Measurements from ENCODE around the gene GMDS.

GMDS gene

GRCh38 chr6:1777921-1778685, 467.3 kb downstream of the GMDS start:
- CTCF ChIA-PET = no interaction called here
- no peaks in the 10 kb centered on the region for H3K36me3 ChIP-seq (ENCODE audit: control insufficient read depth in 4 of 4, insufficient read depth in 4 of 4, low read length in 3 of 4)
- no peaks in the 10 kb centered on the region for H3K9me3 ChIP-seq (ENCODE audit: control extremely low read depth in 1 of 5, control insufficient read depth in 4 of 5, insufficient read depth in 2 of 5, low read depth in 1 of 5, low read length in 4 of 5)
- peaks cover 4 to 18% (median 10%) of the 10 kb centered on the region in 4 experiments for H3K4me1 ChIP-seq (ENCODE audit: control extremely low read depth in 1 of 4, control insufficient read depth in 4 of 4, insufficient read depth in 4 of 4, low read length in 3 of 4)
- no peak overlapping the region for H3K4me3 ChIP-seq (ENCODE audit: control insufficient read depth in 1 of 7, extremely low read depth in 1 of 7, insufficient read depth in 4 of 7, low read depth in 2 of 7, low read length in 6 of 7)
- DNase-seq = no peak
- WGBS (ENCODE audit: insufficient coverage) = 100% methylated on average over 8 of the region's 9 CpGs
- no peaks in the 10 kb centered on the region for H3K27me3 ChIP-seq (replicated peaks in 2 of 5; ENCODE audit: control insufficient read depth in 4 of 5, insufficient read depth in 5 of 5, low read length in 4 of 5)
- POLR2A ChIA-PET = no interaction called here
- no peak overlapping the region for H3K27ac ChIP-seq (ENCODE audit: insufficient read depth in 1 of 2, low read depth in 1 of 2, low read length in 2 of 2, poor library complexity in 1 of 2, severe bottlenecking in 2 of 2)

- Histone ChIP-seq H3K27me3 (replicated peaks in 2 of 5; ENCODE audit: control insufficient read depth in 4 of 5, insufficient read depth in 5 of 5, low read length in 4 of 5) (no peaks in the 10 kb centered on the region), H3K4me1 (ENCODE audit: control extremely low read depth in 1 of 4, control insufficient read depth in 4 of 4, insufficient read depth in 4 of 4, low read length in 3 of 4) (peaks cover 4 to 16% (median 9%) of the 10 kb centered on the region in 4 experiments), H3K36me3 (ENCODE audit: control insufficient read depth in 4 of 4, insufficient read depth in 4 of 4, low read length in 3 of 4) (no peaks in the 10 kb centered on the region), H3K27ac (ENCODE audit: insufficient read depth in 1 of 2, low read depth in 1 of 2, low read length in 2 of 2, poor library complexity in 1 of 2, severe bottlenecking in 2 of 2) (no peak overlapping the region), H3K9me3 (ENCODE audit: control extremely low read depth in 1 of 5, control insufficient read depth in 4 of 5, insufficient read depth in 2 of 5, low read depth in 1 of 5, low read length in 4 of 5) (no peaks in the 10 kb centered on the region), H3K4me3 (ENCODE audit: control insufficient read depth in 1 of 7, extremely low read depth in 1 of 7, insufficient read depth in 4 of 7, low read depth in 2 of 7, low read length in 6 of 7) (no peak overlapping the region)
- ChIA-PET POLR2A (no interaction called here), CTCF (no interaction called here)
- 100% methylated on average over 1 of the region's 2 CpGs for WGBS (ENCODE audit: insufficient coverage)
- DNase-seq = no peak
These were observed 470.0 kb downstream of the GMDS start for GRCh38 chr6:1775441-1775840.

GRCh38 chr6:1774226-1774915, 471.0 kb downstream of the GMDS start:
- Histone ChIP-seq H3K27ac (ENCODE audit: insufficient read depth in 1 of 2, low read depth in 1 of 2, low read length in 2 of 2, poor library complexity in 1 of 2, severe bottlenecking in 2 of 2) (no peak overlapping the region), H3K4me3 (ENCODE audit: control insufficient read depth in 1 of 7, extremely low read depth in 1 of 7, insufficient read depth in 4 of 7, low read depth in 2 of 7, low read length in 6 of 7) (no peak overlapping the region), H3K27me3 (replicated peaks in 2 of 5; ENCODE audit: control insufficient read depth in 4 of 5, insufficient read depth in 5 of 5, low read length in 4 of 5) (no peaks in the 10 kb centered on the region), H3K9me3 (ENCODE audit: control extremely low read depth in 1 of 5, control insufficient read depth in 4 of 5, insufficient read depth in 2 of 5, low read depth in 1 of 5, low read length in 4 of 5) (no peaks in the 10 kb centered on the region), H3K36me3 (ENCODE audit: control insufficient read depth in 4 of 4, insufficient read depth in 4 of 4, low read length in 3 of 4) (no peaks in the 10 kb centered on the region), H3K4me1 (ENCODE audit: control extremely low read depth in 1 of 4, control insufficient read depth in 4 of 4, insufficient read depth in 4 of 4, low read length in 3 of 4) (peaks cover 0 to 12% (median 7%) of the 10 kb centered on the region in 4 experiments)
- ChIA-PET POLR2A (no interaction called here), CTCF (interaction anchor here (1.2 kb wide), 1 partner anchor 13 kb away, joined by 3 read pairs; no protein-coding TSS in a partner anchor)
- DNase-seq = no peak
- 86% methylated on average over 1 of the region's 5 CpGs for WGBS (ENCODE audit: insufficient coverage)

- Histone ChIP-seq H3K36me3 (ENCODE audit: control insufficient read depth in 4 of 4, insufficient read depth in 4 of 4, low read length in 3 of 4) (no peaks in the 10 kb centered on the region), H3K27me3 (replicated peaks in 2 of 5; ENCODE audit: control insufficient read depth in 4 of 5, insufficient read depth in 5 of 5, low read length in 4 of 5) (no peaks in the 10 kb centered on the region), H3K4me1 (ENCODE audit: control extremely low read depth in 1 of 4, control insufficient read depth in 4 of 4, insufficient read depth in 4 of 4, low read length in 3 of 4) (peaks cover 0 to 12% (median 7%) of the 10 kb centered on the region in 4 experiments), H3K9me3 (ENCODE audit: control extremely low read depth in 1 of 5, control insufficient read depth in 4 of 5, insufficient read depth in 2 of 5, low read depth in 1 of 5, low read length in 4 of 5) (no peaks in the 10 kb centered on the region), H3K27ac (ENCODE audit: insufficient read depth in 1 of 2, low read depth in 1 of 2, low read length in 2 of 2, poor library complexity in 1 of 2, severe bottlenecking in 2 of 2) (no peak overlapping the region), H3K4me3 (ENCODE audit: control insufficient read depth in 1 of 7, extremely low read depth in 1 of 7, insufficient read depth in 4 of 7, low read depth in 2 of 7, low read length in 6 of 7) (no peak overlapping the region)
- no CpG with 5 or more reads among the region's 2 CpGs for WGBS (ENCODE audit: insufficient coverage)
- peak in 2 of 3 donors; percentile 25 to 54 for DNase-seq
- ChIA-PET POLR2A (interaction anchor here (0.7 kb wide), 1 partner anchor 23 kb away, joined by 3 read pairs; no protein-coding TSS in a partner anchor), CTCF (no interaction called here)
These were observed 471.7 kb downstream of the GMDS start for GRCh38 chr6:1773700-1774099.

- H3K27me3 ChIP-seq (replicated peaks in 2 of 5; ENCODE audit: control insufficient read depth in 4 of 5, insufficient read depth in 5 of 5, low read length in 4 of 5) = no peaks in the 10 kb centered on the region
- ChIA-PET POLR2A (no interaction called here), CTCF (no interaction called here)
- WGBS (ENCODE audit: insufficient coverage) = 100% methylated on average over 4 of the region's 5 CpGs
- H3K36me3 ChIP-seq (ENCODE audit: control insufficient read depth in 4 of 4, insufficient read depth in 4 of 4, low read length in 3 of 4) = no peaks in the 10 kb centered on the region
- H3K4me3 ChIP-seq (ENCODE audit: control insufficient read depth in 1 of 7, extremely low read depth in 1 of 7, insufficient read depth in 4 of 7, low read depth in 2 of 7, low read length in 6 of 7) = no peak overlapping the region
- no peak for DNase-seq
- H3K9me3 ChIP-seq (ENCODE audit: control extremely low read depth in 1 of 5, control insufficient read depth in 4 of 5, insufficient read depth in 2 of 5, low read depth in 1 of 5, low read length in 4 of 5) = no peaks in the 10 kb centered on the region
- H3K4me1 ChIP-seq (ENCODE audit: control extremely low read depth in 1 of 4, control insufficient read depth in 4 of 4, insufficient read depth in 4 of 4, low read length in 3 of 4) = peaks cover 0 to 12% (median 7%) of the 10 kb centered on the region in 4 experiments
- no peak overlapping the region for H3K27ac ChIP-seq (ENCODE audit: insufficient read depth in 1 of 2, low read depth in 1 of 2, low read length in 2 of 2, poor library complexity in 1 of 2, severe bottlenecking in 2 of 2)
These were observed 474.3 kb downstream of the GMDS start for GRCh38 chr6:1770968-1771723.

GRCh38 chr6:1770435-1770843, 475.0 kb downstream of the GMDS start:
- Histone ChIP-seq H3K4me3 (ENCODE audit: control insufficient read depth in 1 of 7, extremely low read depth in 1 of 7, insufficient read depth in 4 of 7, low read depth in 2 of 7, low read length in 6 of 7) (no peak overlapping the region), H3K36me3 (ENCODE audit: control insufficient read depth in 4 of 4, insufficient read depth in 4 of 4, low read length in 3 of 4) (peaks cover 0 to 3% (median 0%) of the 10 kb centered on the region in 4 experiments), H3K9me3 (ENCODE audit: control extremely low read depth in 1 of 5, control insufficient read depth in 4 of 5, insufficient read depth in 2 of 5, low read depth in 1 of 5, low read length in 4 of 5) (no peaks in the 10 kb centered on the region), H3K4me1 (ENCODE audit: control extremely low read depth in 1 of 4, control insufficient read depth in 4 of 4, insufficient read depth in 4 of 4, low read length in 3 of 4) (peaks cover 0 to 12% (median 7%) of the 10 kb centered on the region in 4 experiments), H3K27me3 (replicated peaks in 2 of 5; ENCODE audit: control insufficient read depth in 4 of 5, insufficient read depth in 5 of 5, low read length in 4 of 5) (no peaks in the 10 kb centered on the region), H3K27ac (ENCODE audit: insufficient read depth in 1 of 2, low read depth in 1 of 2, low read length in 2 of 2, poor library complexity in 1 of 2, severe bottlenecking in 2 of 2) (no peak overlapping the region)
- WGBS (ENCODE audit: insufficient coverage) = 91% methylated on average over 7 of the region's 7 CpGs
- DNase-seq = peak in 1 of 3 donors; percentile 16
- ChIA-PET CTCF (no interaction called here), POLR2A (no interaction called here)

Data from common myeloid progenitor, CD34-positive (primary cell).